Endodermal cell (in vitro differentiated cells): ENCODE measurements around the gene RUNX1. TPM values are rescaled to one million over a fixed set of nuclear protein-coding genes. Genes with fewer than 3 reads are reported as not detected.

Source experiments
- DNase-seq: peaks from one replicate; pipeline ENCODE4 v3.0.0-alpha.2; 2017
- H3K27ac ChIP-seq: 2 replicates; pipeline ENCODE4 v1.5.1; 2013; ENCODE audit warnings: mild to moderate bottlenecking, low read depth, low read length, moderate library complexity
- H3K27me3 ChIP-seq: 2 replicates; pipeline ENCODE4 v1.6.1; 2013; ENCODE audit warnings: mild to moderate bottlenecking, low read length, moderate library complexity; ENCODE audit not compliant: insufficient read depth, control insufficient read depth, poor library complexity, severe bottlenecking
- H3K36me3 ChIP-seq: 2 replicates; pipeline ENCODE4 v1.7.0; 2013; ENCODE audit warnings: mild to moderate bottlenecking, low read length, moderate library complexity; ENCODE audit not compliant: control insufficient read depth, insufficient read depth
- H3K4me1 ChIP-seq: one replicate; pipeline ENCODE4 v1.7.0; 2013; ENCODE audit warnings: low read length; ENCODE audit not compliant: control insufficient read depth, insufficient read depth
- H3K4me3 ChIP-seq: 2 replicates; pipeline ENCODE4 v1.5.1; 2013; ENCODE audit warnings: mild to moderate bottlenecking, low read length, moderate library complexity
- H3K9ac ChIP-seq: 2 replicates; pipeline ENCODE4 v1.6.1; 2013; ENCODE audit warnings: mild to moderate bottlenecking, low read length, moderate library complexity; ENCODE audit not compliant: poor library complexity, severe bottlenecking; ENCODE audit errors: extremely low read depth
- H3K9me3 ChIP-seq: 2 replicates; pipeline ENCODE4 v1.6.1; 2013; ENCODE audit warnings: mild to moderate bottlenecking, low read length, moderate library complexity; ENCODE audit not compliant: control insufficient read depth
- H3K27ac Mint-ChIP-seq: 2 replicates; pipeline ENCODE4 v1.8.0; 2020; ENCODE audit warnings: mixed read lengths
- H3K27me3 Mint-ChIP-seq: 2 replicates; pipeline ENCODE4 v1.8.0; 2021; ENCODE audit warnings: mild to moderate bottlenecking, mixed read lengths; ENCODE audit not compliant: insufficient read depth
- H3K36me3 Mint-ChIP-seq: 2 replicates; pipeline ENCODE4 v1.8.0; 2020; ENCODE audit warnings: low read depth, mixed read lengths
- H3K4me1 Mint-ChIP-seq: 2 replicates; pipeline ENCODE4 v1.8.0; 2020; ENCODE audit warnings: mixed read lengths
- H3K4me3 Mint-ChIP-seq: 2 replicates; pipeline ENCODE4 v1.8.0; 2020; ENCODE audit warnings: mild to moderate bottlenecking, moderate library complexity, mixed read lengths
- H3K9me3 Mint-ChIP-seq: 2 replicates; pipeline ENCODE4 v1.8.0; 2020; ENCODE audit warnings: mild to moderate bottlenecking, mixed read lengths
- WGBS, 2 experiments: methylation state at CpG; one replicate each; pipeline versions ENCODE4 v1.1.5 to v1.1.7; 2013; ENCODE audit warnings: missing lambda C conversion rate in 2 of 2, mixed read lengths in 1 of 2; ENCODE audit not compliant: insufficient coverage in 1 of 2, insufficient read length in 1 of 2; 5-methylcytosine and 5-hydroxymethylcytosine counted together
- total RNA-seq, 2 donors: library from RNA; stranded (reverse); fragmentation: NEBNext Ultra II Directional in 1 of 2; extraction: Animal tissue kit (Norgen Biotek cat#: 25700) in 1 of 2; gene quantifications; 2 replicates in 1 of 2; 3 replicates in 1 of 2; pipeline ENCODE4 v1.2.1, GENCODE V29; 2021
- TF ChIP-seq, protein P1 (sequence below): fragments of 200-600 bp; sonication (generic); conservative IDR thresholded peaks from 2 replicates; pipeline ENCODE4 v1.5.0; 2021; ENCODE audit warnings: antibody characterized with exemption, mild to moderate bottlenecking

Gene RUNX1
- total RNA-seq, 2 donors from 2014 or later, result 0.31 to 2.8 TPM

DNA sequence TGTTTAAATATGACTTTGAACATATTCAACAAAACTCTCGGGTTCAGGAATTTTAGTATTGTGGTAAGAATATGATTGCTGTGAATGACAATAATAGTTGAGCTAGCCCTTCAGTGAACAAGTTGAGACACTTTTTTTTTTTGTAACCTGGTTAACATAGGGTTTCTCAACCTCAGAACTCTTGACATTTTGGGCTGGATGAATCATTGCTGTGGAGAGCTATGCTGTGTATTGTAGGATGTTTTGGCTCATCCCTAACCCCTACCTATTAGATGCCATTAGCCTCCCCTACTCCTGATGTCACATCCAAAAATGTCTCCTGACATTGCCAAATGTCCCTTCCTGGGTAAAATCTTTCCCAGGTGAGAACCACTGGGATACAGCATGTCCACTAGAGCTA is 113.7 kb downstream of the RUNX1 start:
- peaks cover 2% of the 10 kb centered on the region for H3K4me1 Mint-ChIP-seq
- no peaks in the 10 kb centered on the region for H3K9me3 Mint-ChIP-seq
- Histone ChIP-seq H3K4me3 (no peak overlapping the region), H3K9me3 (no peaks in the 10 kb centered on the region), H3K36me3 (no peaks in the 10 kb centered on the region), H3K9ac (no peak overlapping the region), H3K27me3 (no peaks in the 10 kb centered on the region), H3K27ac (no peak overlapping the region), H3K4me1 (no peaks in the 10 kb centered on the region)
- no peak overlapping the region for H3K27ac Mint-ChIP-seq
- DNase-seq, result no peak
- 100% methylated on average over 1 of the region's 1 CpG; no CpG with 5 or more reads in 1 of the 2 experiments for WGBS, 2 experiments
- no peaks in the 10 kb centered on the region for H3K36me3 Mint-ChIP-seq
- no peak overlapping the region for H3K4me3 Mint-ChIP-seq
- TF ChIP-seq, protein P1, sequence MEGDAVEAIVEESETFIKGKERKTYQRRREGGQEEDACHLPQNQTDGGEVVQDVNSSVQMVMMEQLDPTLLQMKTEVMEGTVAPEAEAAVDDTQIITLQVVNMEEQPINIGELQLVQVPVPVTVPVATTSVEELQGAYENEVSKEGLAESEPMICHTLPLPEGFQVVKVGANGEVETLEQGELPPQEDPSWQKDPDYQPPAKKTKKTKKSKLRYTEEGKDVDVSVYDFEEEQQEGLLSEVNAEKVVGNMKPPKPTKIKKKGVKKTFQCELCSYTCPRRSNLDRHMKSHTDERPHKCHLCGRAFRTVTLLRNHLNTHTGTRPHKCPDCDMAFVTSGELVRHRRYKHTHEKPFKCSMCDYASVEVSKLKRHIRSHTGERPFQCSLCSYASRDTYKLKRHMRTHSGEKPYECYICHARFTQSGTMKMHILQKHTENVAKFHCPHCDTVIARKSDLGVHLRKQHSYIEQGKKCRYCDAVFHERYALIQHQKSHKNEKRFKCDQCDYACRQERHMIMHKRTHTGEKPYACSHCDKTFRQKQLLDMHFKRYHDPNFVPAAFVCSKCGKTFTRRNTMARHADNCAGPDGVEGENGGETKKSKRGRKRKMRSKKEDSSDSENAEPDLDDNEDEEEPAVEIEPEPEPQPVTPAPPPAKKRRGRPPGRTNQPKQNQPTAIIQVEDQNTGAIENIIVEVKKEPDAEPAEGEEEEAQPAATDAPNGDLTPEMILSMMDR, result no peak
- H3K27me3 Mint-ChIP-seq, result peaks cover 5% of the 10 kb centered on the region

DNA sequence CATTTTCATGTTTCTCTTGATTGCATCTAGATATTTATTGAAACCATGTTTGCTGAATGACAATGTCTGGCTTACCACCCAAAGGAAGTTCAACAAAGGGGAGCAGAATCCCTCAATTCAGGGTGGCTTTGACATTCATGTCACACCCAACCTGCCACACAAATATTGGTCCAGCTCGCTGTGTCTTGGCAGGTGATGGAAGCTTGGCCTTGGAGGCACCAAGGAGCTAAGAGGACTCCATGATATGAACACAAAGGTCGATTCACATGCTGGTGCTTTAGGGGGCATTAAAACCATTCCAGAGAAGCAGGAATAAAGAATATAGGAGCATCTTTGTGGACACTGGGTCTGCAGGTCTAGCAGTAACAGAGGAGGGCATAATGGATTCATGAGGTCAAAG is 114.8 kb downstream of the RUNX1 start:
- WGBS, 2 experiments, result 82 to 86% methylated on average over 1 to 2 of the region's 2 CpGs
- H3K9ac ChIP-seq, result no peak overlapping the region
- H3K9me3 ChIP-seq, result no peaks in the 10 kb centered on the region
- no peaks in the 10 kb centered on the region for H3K27me3 ChIP-seq
- H3K4me3 ChIP-seq, result no peak overlapping the region
- H3K36me3 ChIP-seq, result no peaks in the 10 kb centered on the region
- Mint-ChIP-seq H3K27me3 (peaks cover 5% of the 10 kb centered on the region), H3K36me3 (no peaks in the 10 kb centered on the region), H3K9me3 (no peaks in the 10 kb centered on the region), H3K27ac (no peak overlapping the region), H3K4me3 (no peak overlapping the region), H3K4me1 (peaks cover 2% of the 10 kb centered on the region)
- TF ChIP-seq, protein P1, result no peak
- DNase-seq, result no peak
- no peak overlapping the region for H3K27ac ChIP-seq
- no peaks in the 10 kb centered on the region for H3K4me1 ChIP-seq

DNA sequence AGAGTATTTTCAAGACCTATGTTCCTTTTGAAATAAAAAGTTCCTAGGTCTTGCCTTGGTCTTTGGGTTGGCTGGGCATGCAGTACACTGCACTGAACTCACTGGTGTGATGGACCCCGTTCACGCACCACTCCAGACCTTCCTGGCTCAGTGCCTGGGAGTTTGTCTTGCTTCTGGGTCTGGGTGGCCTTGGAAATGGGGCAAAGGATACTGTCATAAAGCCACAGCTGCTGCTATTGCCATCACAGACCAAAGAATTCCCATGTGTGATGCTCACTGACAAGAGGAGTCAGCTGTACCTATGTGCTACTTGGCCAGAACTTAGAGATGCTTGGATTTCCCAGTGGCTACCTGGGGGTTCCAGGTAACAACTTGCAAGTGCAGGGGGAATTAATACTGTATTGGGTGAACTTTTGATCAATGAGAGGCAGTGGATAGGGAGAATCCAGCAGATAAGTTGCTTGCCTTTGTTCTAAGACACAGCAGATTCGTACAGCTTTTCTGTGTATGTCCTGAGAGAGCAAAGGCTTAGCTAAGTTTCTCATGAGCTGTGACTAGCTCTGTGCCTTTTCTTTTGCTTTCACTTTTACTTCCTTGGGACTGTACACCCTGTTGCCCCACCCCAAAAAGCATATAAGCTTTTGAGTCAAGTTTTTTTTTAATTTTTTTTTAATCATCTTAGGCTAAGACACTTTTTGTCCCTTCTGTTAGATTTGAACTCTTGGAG is 115.3 kb downstream of the RUNX1 start:
- Mint-ChIP-seq H3K4me1 (peaks cover 2% of the 10 kb centered on the region), H3K9me3 (no peaks in the 10 kb centered on the region), H3K27ac (no peak overlapping the region), H3K27me3 (peaks cover 5% of the 10 kb centered on the region), H3K36me3 (no peaks in the 10 kb centered on the region), H3K4me3 (no peak overlapping the region)
- Histone ChIP-seq H3K27ac (no peak overlapping the region), H3K4me3 (no peak overlapping the region), H3K36me3 (no peaks in the 10 kb centered on the region), H3K9ac (no peak overlapping the region), H3K27me3 (no peaks in the 10 kb centered on the region), H3K4me1 (no peaks in the 10 kb centered on the region), H3K9me3 (no peaks in the 10 kb centered on the region)
- TF ChIP-seq, protein P1, result no peak
- DNase-seq, result no peak
- WGBS, 2 experiments, result 89 to 97% methylated on average over 3 of the region's 3 CpGs
